ENCODE measurements around the gene GNAI1.

DNA sequence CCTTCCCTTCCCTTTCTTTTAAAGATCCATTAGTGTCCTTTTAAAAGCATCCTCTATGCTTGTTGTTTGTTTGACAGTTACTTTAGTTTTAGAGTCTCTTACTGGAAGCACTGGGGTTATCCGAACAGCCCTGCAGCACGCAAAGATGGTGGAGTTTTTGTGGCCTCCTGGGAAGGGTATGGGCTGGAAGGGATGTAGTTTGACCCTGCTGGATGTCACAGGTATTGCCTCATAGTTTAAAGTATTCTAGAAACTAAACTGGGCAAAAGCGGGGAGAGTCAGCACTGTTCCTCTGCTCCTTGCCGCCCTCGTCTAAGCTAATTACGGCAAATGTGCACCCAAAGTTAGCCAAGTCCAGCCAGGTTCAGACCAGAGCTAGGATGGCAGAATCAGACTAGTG, 35.8 kb upstream of the GNAI1 start:
- TF ChIP-seq EZH2 (IDR thresholded peaks at IDR 0.05): no peak
- TF ChIP-seq POLR2AphosphoS5 (IDR thresholded peaks at IDR 0.05; ENCODE audit: borderline replicate concordance, low read depth, low read length): no peak
